RCC 7860 (cell line): ENCODE measurements around the gene TPRN.
"Not testable (repeated sequence)": the region's sequence is repeated elsewhere in the genome, so short reads cannot be mapped to it uniquely, and the experiment has no call there.

Experiments
- DNase-seq: peaks from one replicate; pipeline ENCODE4 v3.0.0-alpha.2; 2015; ENCODE audit warnings: low spot score
- FAIRE-seq: peaks from 2 replicates; lab custom pipeline; 2012; peaks lifted over from hg19 to GRCh38; lab: Jason Lieb, UNC

TPRN gene

GRCh38 chr9:137200311-137201204, at the start of gene TPRN:
TSS of gene TPRN (minus strand) at chr9:137200741. CDS start at chr9:137200711, 30 bp downstream.
- FAIRE-seq (peak; percentile 83), DNase-seq (peak; percentile 97)

GRCh38 chr9:137247916-137248175, 47.3 kb upstream of the TPRN start:
- FAIRE-seq (no peak), DNase-seq (no peak)

- no peak for DNase-seq
- no peak for FAIRE-seq
Measured at GRCh38 chr9:137247135-137247915, 46.8 kb upstream of the TPRN start.

GRCh38 chr9:137245450-137246421, 45.2 kb upstream of the TPRN start:
- no peak for FAIRE-seq
- DNase-seq: no peak

GRCh38 chr9:137244486-137245449, 44.2 kb upstream of the TPRN start:
- no peak for FAIRE-seq
- no peak for DNase-seq

GRCh38 chr9:137243626-137244485, 43.3 kb upstream of the TPRN start:
- FAIRE-seq (no peak), DNase-seq (peak; percentile 16)

GRCh38 chr9:137243266-137243625, 42.7 kb upstream of the TPRN start:
- DNase-seq, FAIRE-seq: not testable (repeated sequence)

GRCh38 chr9:137242269-137243203, 42.0 kb upstream of the TPRN start:
- no peak for FAIRE-seq

GRCh38 chr9:137241490-137242268, 41.1 kb upstream of the TPRN start:
- FAIRE-seq (no peak), DNase-seq (no peak)

More at GRCh38 chr9:137242269-137243203, 42.0 kb upstream of the TPRN start:
- DNase-seq: no peak

GRCh38 chr9:137240841-137241489, 40.4 kb upstream of the TPRN start, which contains the start of gene TUBB4B:
TSS of gene TUBB4B (plus strand) at chr9:137241287. CDS start at chr9:137241361, 74 bp downstream.
- DNase-seq (peak; percentile 100), FAIRE-seq (peak; percentile 94)

GRCh38 chr9:137240318-137240840, 39.8 kb upstream of the TPRN start:
- DNase-seq (peak; percentile 69), FAIRE-seq (no peak)

GRCh38 chr9:137239541-137240200, 39.1 kb upstream of the TPRN start:
- not testable (repeated sequence) for FAIRE-seq, DNase-seq

- DNase-seq: no peak
- FAIRE-seq: no peak
Measured at GRCh38 chr9:137237759-137238726, 37.5 kb upstream of the TPRN start.

- DNase-seq (no peak), FAIRE-seq (no peak)
Measured at GRCh38 chr9:137236936-137237421, 36.4 kb upstream of the TPRN start.
